GM12878 (cell line): ENCODE results near the gene TUBD1. TPM values are rescaled to one million over a fixed set of nuclear protein-coding genes. Genes with fewer than 3 reads are reported as not detected.

Source experiments
- ATAC-seq: fragments of 200-7000 bp; cut with Tn5 transposase; 3 replicates; pipeline ENCODE4 v1.9.1; 2020; ENCODE audit warnings: mild to moderate bottlenecking, moderate library complexity
- Bru-seq: library from RNA; stranded (reverse); fragments of 400-500 nt; gene quantifications from one replicate; lab custom pipeline; 2021; lab: Mats Ljungman, UMichigan
- BruChase-seq, 2 experiments: library from RNA; stranded (reverse); fragments of 400-500 nt; gene quantifications; one replicate each; lab custom pipeline; 2021; lab: Mats Ljungman, UMichigan
- BruUV-seq: library from RNA; stranded (reverse); fragments of 400-500 nt; replicated peaks from 2 replicates; lab custom pipeline; 2021; lab: Mats Ljungman, UMichigan
- CTCF ChIA-PET: fragments of 300-600 bp; sonication (Branson Sonifier 250); formaldehyde crosslinking; extraction: SDS; loops from one replicate; lab custom pipeline; 2021; ENCODE audit warnings: inconsistent platforms; lab: Yijun Ruan, JAX
- POLR2A ChIA-PET: fragments of 350-600 bp; formaldehyde crosslinking; extraction: SDS; loops from one replicate; lab custom pipeline; 2021; ENCODE audit warnings: inconsistent platforms; lab: Charles Lee
- RAD21 ChIA-PET: fragments of 300-600 bp; sonication (Branson Sonifier 250); formaldehyde crosslinking; loops from one replicate; lab custom pipeline; 2023; ENCODE audit warnings: antibody characterized with exemption; ENCODE audit not compliant: unreplicated experiment; lab: Charles Lee
- SMC1A ChIA-PET: fragments of 300-600 bp; sonication (Branson Sonifier 250); formaldehyde crosslinking; loops from one replicate; lab custom pipeline; 2023; ENCODE audit not compliant: unreplicated experiment, uncharacterized antibody; lab: Charles Lee
- DNase-seq: peaks from one replicate; pipeline ENCODE4 v3.0.0-alpha.2; 2011; ENCODE audit warnings: low read depth, low spot score
- FAIRE-seq: peaks from 3 replicates; lab custom pipeline; 2011; peaks lifted over from hg19 to GRCh38; lab: Jason Lieb, UNC
- H2AFZ ChIP-seq: 2 replicates; pipeline ENCODE4 v1.6.0; 2011; ENCODE audit warnings: low read depth, low read length, control low read depth; ENCODE audit not compliant: control insufficient read depth
- H3K27ac ChIP-seq: 2 replicates; pipeline ENCODE4 v1.5.1; 2011; ENCODE audit warnings: control low read depth; ENCODE audit not compliant: control insufficient read depth, insufficient read depth
- H3K27me3 ChIP-seq, 2 experiments: replicated peaks in 1 of 2; 2 replicates each; pipeline versions ENCODE4 v1.6.0 to v1.6.1; 2011; ENCODE audit warnings: low read length in 1 of 2; ENCODE audit not compliant: control insufficient read depth in 2 of 2, insufficient read depth in 2 of 2
- H3K36me3 ChIP-seq, 2 experiments: 2 replicates each; pipeline ENCODE4 v1.5.1; 2011; ENCODE audit warnings: low read length in 1 of 2; ENCODE audit not compliant: control insufficient read depth in 2 of 2, insufficient read depth in 2 of 2
- H3K4me1 ChIP-seq: 2 replicates; pipeline ENCODE4 v1.6.1; 2011; ENCODE audit warnings: mild to moderate bottlenecking, low read length, moderate library complexity, mixed read lengths; ENCODE audit not compliant: control insufficient read depth, insufficient read depth
- H3K4me2 ChIP-seq: 2 replicates; pipeline ENCODE4 v1.6.0; 2011; ENCODE audit warnings: control low read depth; ENCODE audit not compliant: control insufficient read depth, insufficient read depth
- H3K4me3 ChIP-seq: fragments of 200-600 bp; sonication (generic); 2 replicates; pipeline ENCODE4 v1.5.1; 2016
- H3K79me2 ChIP-seq: 2 replicates; pipeline ENCODE4 v1.6.0; 2011; ENCODE audit warnings: low read length; ENCODE audit not compliant: control insufficient read depth, insufficient read depth
- H3K9ac ChIP-seq: 2 replicates; pipeline ENCODE4 v1.8.0; 2011; ENCODE audit warnings: low read length, control low read depth, mixed read lengths; ENCODE audit not compliant: control insufficient read depth, insufficient read depth
- H3K9me3 ChIP-seq: replicated peaks from 3 replicates; pipeline ENCODE4 v1.5.1; 2011; ENCODE audit warnings: mild to moderate bottlenecking, low read length; ENCODE audit not compliant: control insufficient read depth, insufficient read depth
- H4K20me1 ChIP-seq: 2 replicates; pipeline ENCODE4 v1.6.0; 2011; ENCODE audit not compliant: control insufficient read depth, insufficient read depth
- HDAC6 ChIP-seq: fragments of 200-600 bp; sonication (generic); IDR thresholded peaks from one replicate; pipeline ENCODE4 v1.8.0; 2017; ENCODE audit warnings: antibody characterized with exemption; ENCODE audit not compliant: unreplicated experiment
- POLR2A ChIP-seq: IDR thresholded peaks from 2 replicates; pipeline ENCODE4 v1.6.1; 2011; ENCODE audit warnings: low read depth, mild to moderate bottlenecking, low read length
- SMC3 ChIP-seq: IDR thresholded peaks from 2 replicates; pipeline ENCODE4 v1.6.1; 2011; ENCODE audit warnings: low read length, improper control_type of control experiment, borderline replicate concordance
- SPI1 ChIP-seq: IDR thresholded peaks from 2 replicates; pipeline ENCODE4 v1.6.1; 2011; ENCODE audit warnings: low read depth, mild to moderate bottlenecking, low read length, moderate library complexity, borderline replicate concordance; ENCODE audit not compliant: insufficient read depth
- SRF ChIP-seq, 2 experiments: IDR thresholded peaks; 2 replicates each; pipeline ENCODE4 v1.6.1; 2011; ENCODE audit warnings: low read depth in 2 of 2, low read length in 2 of 2, mild to moderate bottlenecking in 1 of 2, moderate library complexity in 1 of 2
- ZBTB4 ChIP-seq: fragments of 450-650 bp; formaldehyde crosslinking; IDR thresholded peaks from 2 replicates; pipeline ENCODE4 v1.4.0; 2022; ENCODE audit warnings: mild to moderate bottlenecking, moderate library complexity
- WGBS: methylation state at CpG from one replicate; pipeline ENCODE4 v1.1.6; 2016; ENCODE audit warnings: low lambda C conversion rate; ENCODE audit not compliant: insufficient replicate concordance, insufficient coverage; ENCODE audit errors: missing lambda C conversion rate; 5-methylcytosine and 5-hydroxymethylcytosine counted together
- in situ Hi-C: fragments of 300-500 bp; cut with MboI; formaldehyde crosslinking; loops from 9 replicates; pipeline ENCODE4 v1.14.3; 2018; ENCODE audit warnings: mixed read lengths
- intact Hi-C: fragments of 100-400 bp; cut with micrococcal nuclease; formaldehyde crosslinking; loops from one replicate; pipeline ENCODE4 v1.14.2; 2022; ENCODE audit not compliant: unreplicated experiment
- long read RNA-seq, 2 experiments: library from polyadenylated mRNA; unstranded; transcript quantifications; one replicate each; pipeline ENCODE4 v2.0.0, GENCODE V29; 2019 to 2020
- polyA minus RNA-seq, 3 experiments: library from RNA; depleted of rRNA, polyadenylated mRNA; stranded (reverse); fragments of >200 nt; gene quantifications; 2 replicates each; pipeline ENCODE4 v1.2.3, GENCODE V29; 2011
- polyA plus RNA-seq, 11 experiments: library from polyadenylated mRNA; depleted of rRNA in 4 of 11; unstranded in 6 of 11; stranded (reverse) in 5 of 11; fragments of >200 nt; fragmentation: Nextera tagmentation in 4 of 11; fragmentation: Illumina TruSeq in 1 of 11; extraction: Ambion mirVana in 4 of 11; extraction: Trizol in 1 of 11; gene quantifications; 1 replicate in 1 of 11; 2 replicates in 10 of 11; pipeline versions ENCODE4 v1.2.1 to v1.2.3, GENCODE V29; 2011 to 2016; ENCODE audit warnings: inconsistent platforms in 2 of 11, missing spikeins in 2 of 11, low read depth in 1 of 11
- total RNA-seq, 4 experiments: library from RNA; depleted of rRNA in 3 of 4; stranded (reverse); fragments of >200 nt in 3 of 4; fragmentation: Illumina TruSeq in 1 of 4; extraction: Trizol in 1 of 4; gene quantifications; 2 replicates each; pipeline versions ENCODE4 v1.2.1 to v1.2.3, GENCODE V29; 2013 to 2021
- TF ChIP-seq, protein P1 (sequence below): fragments of 150-350 bp; IDR thresholded peaks from 2 replicates; pipeline ENCODE4 v1.6.1; 2016; ENCODE audit warnings: low read depth, low read length

The TUBD1 gene, protein sequence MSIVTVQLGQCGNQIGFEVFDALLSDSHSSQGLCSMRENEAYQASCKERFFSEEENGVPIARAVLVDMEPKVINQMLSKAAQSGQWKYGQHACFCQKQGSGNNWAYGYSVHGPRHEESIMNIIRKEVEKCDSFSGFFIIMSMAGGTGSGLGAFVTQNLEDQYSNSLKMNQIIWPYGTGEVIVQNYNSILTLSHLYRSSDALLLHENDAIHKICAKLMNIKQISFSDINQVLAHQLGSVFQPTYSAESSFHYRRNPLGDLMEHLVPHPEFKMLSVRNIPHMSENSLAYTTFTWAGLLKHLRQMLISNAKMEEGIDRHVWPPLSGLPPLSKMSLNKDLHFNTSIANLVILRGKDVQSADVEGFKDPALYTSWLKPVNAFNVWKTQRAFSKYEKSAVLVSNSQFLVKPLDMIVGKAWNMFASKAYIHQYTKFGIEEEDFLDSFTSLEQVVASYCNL
- total RNA-seq (2013; cell fraction: nucleolus; rRNA removed): 37.6 and 42.5 TPM in 2 replicates
- total RNA-seq (2014; rRNA removed): 9.2 and 9.4 TPM in 2 replicates
- 7.8 and 9.3 TPM in 2 replicates for total RNA-seq (2014; rRNA removed; fragmentation: Illumina TruSeq; extraction: Trizol)
- 7.7 TPM in 2 replicates for total RNA-seq (2021)
- 4.2 TPM for polyA plus RNA-seq (2011; ENCODE audit: low read depth)
- 10.8 and 13.3 TPM in 2 replicates for polyA plus RNA-seq (2011; rRNA removed)
- 5.0 and 5.4 TPM in 2 replicates for polyA plus RNA-seq (2011; cell fraction: cytosol; rRNA removed)
- 3.4 and 6.8 TPM in 2 replicates for polyA plus RNA-seq (2011; cell fraction: nucleus; rRNA removed)
- polyA plus RNA-seq (2012): 4.3 and 5.2 TPM in 2 replicates
- 8.7 and 12.3 TPM in 2 replicates for polyA plus RNA-seq (2014; fragmentation: Illumina TruSeq; extraction: Trizol)
- 1 to 10 TPM; 5.3 to 6.6 TPM for polyA plus RNA-seq (2014; fragmentation: Nextera tagmentation; extraction: Ambion mirVana)
- 6.1 and 7.0 TPM in 2 replicates for polyA plus RNA-seq (2014; rRNA removed)
- 10 to 100 TPM in 1 of 2 experiments, 1 to 10 TPM in 1; 8.0 to 10.3 TPM for polyA plus RNA-seq (2016; fragmentation: Nextera tagmentation; extraction: Ambion mirVana)
- 12.2 and 22.7 TPM in 2 replicates for polyA minus RNA-seq (2011; rRNA and poly(A)+ RNA removed)
- 4.5 and 5.7 TPM in 2 replicates for polyA minus RNA-seq (2011; cell fraction: cytosol; rRNA and poly(A)+ RNA removed)
- 4.1 and 5.0 TPM in 2 replicates for polyA minus RNA-seq (2011; cell fraction: nucleus; rRNA and poly(A)+ RNA removed)
- Bru-seq, nascent RNA: percentile 59 among the genes with signal in this experiment
- BruChase-seq, experiment 1, labeled RNA remaining after a 6-hour chase: percentile 54 among the genes with signal in this experiment
- BruChase-seq, experiment 2, labeled RNA remaining after a 2-hour chase: percentile 59 among the genes with signal in this experiment
- long read RNA-seq, experiment 1, partial matches to known transcripts: 0 of 4 reads
- long read RNA-seq, experiment 1, other reads (novel, unspliced or antisense): 3 of 4 reads
- long read RNA-seq, experiment 2, transcript TUBD1-202 (8 exons, 1,769 nt): minor isoform, 10 of 43 reads
- long read RNA-seq, experiment 2, transcript TUBD1-201 (9 exons, 2,490 nt): major isoform, 12 of 43 reads
- long read RNA-seq, experiment 2, partial matches to known transcripts: 4 of 43 reads
- long read RNA-seq, experiment 2, other reads (novel, unspliced or antisense): 15 of 43 reads

DNA sequence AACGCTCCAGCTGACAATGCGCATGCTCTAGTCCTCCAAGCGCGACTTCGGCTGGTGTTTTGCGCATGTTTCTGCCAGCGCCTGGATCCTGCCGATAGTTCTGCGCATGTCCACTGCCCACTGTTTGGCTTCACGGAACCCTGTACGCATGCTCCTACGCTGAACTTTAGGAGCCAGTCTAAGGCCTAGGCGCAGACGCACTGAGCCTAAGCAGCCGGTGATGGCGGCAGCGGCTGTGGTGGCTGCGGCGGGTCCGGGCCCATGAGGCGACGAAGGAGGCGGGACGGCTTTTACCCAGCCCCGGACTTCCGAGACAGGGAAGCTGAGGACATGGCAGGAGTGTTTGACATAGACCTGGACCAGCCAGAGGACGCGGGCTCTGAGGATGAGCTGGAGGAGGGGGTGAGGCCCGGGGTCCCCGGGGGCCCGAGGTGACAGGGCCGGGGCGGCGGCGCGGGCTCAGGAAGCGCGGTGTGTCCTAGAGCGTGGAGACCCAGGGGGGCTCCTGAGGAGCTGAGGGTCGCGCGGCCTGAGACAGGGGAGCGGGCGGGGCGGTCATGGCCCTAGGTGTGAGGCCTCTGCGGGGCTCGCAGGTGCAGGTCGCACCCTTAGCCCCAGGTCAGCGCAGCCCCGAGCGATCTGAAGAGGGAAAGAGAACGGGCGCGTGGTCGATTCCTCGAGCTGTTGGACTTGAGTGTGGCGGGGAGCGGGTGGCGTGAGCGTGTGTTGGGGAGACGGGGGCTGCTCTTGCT is at the start of gene TUBD1, which contains the start of gene RPS6KB1:
TUBD1 (minus strand) TSS at position 20 of the 752 bp plus-strand sequence. CDS start 1,941 bp downstream, outside the sequence.
RPS6KB1 (plus strand) TSS at position 198 of the 752 bp plus-strand sequence; CDS start at position 262, 64 bp downstream.
- no peaks in the 10 kb centered on the region for H4K20me1 ChIP-seq
- TF ChIP-seq SMC3: no peak
- TF ChIP-seq HDAC6: no peak
- no peak for TF ChIP-seq SRF (IDR thresholded peaks at IDR 0.05; ENCODE audit: low read depth in 2 of 2, low read length in 2 of 2)
- no peak for TF ChIP-seq SPI1
- TF ChIP-seq, protein P1, sequence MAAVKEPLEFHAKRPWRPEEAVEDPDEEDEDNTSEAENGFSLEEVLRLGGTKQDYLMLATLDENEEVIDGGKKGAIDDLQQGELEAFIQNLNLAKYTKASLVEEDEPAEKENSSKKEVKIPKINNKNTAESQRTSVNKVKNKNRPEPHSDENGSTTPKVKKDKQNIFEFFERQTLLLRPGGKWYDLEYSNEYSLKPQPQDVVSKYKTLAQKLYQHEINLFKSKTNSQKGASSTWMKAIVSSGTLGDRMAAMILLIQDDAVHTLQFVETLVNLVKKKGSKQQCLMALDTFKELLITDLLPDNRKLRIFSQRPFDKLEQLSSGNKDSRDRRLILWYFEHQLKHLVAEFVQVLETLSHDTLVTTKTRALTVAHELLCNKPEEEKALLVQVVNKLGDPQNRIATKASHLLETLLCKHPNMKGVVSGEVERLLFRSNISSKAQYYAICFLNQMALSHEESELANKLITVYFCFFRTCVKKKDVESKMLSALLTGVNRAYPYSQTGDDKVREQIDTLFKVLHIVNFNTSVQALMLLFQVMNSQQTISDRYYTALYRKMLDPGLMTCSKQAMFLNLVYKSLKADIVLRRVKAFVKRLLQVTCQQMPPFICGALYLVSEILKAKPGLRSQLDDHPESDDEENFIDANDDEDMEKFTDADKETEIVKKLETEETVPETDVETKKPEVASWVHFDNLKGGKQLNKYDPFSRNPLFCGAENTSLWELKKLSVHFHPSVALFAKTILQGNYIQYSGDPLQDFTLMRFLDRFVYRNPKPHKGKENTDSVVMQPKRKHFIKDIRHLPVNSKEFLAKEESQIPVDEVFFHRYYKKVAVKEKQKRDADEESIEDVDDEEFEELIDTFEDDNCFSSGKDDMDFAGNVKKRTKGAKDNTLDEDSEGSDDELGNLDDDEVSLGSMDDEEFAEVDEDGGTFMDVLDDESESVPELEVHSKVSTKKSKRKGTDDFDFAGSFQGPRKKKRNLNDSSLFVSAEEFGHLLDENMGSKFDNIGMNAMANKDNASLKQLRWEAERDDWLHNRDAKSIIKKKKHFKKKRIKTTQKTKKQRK: no peak
- peak; percentile 100 for TF ChIP-seq POLR2A
- TF ChIP-seq ZBTB4 (CRISPR knock-in tag): no peak

More for the DNA sequence above, at the start of gene TUBD1, which contains the start of gene RPS6KB1:
- H3K9me3 ChIP-seq: no peaks in the 10 kb centered on the region
- H3K27me3 ChIP-seq: no peaks in the 10 kb centered on the region
- DNase-seq: peak; percentile 100
- in situ Hi-C loops: no loop called here
- peak within 1 kb of the TSS; percentile 66 for H3K4me2 ChIP-seq
- no peaks in the 10 kb centered on the region for H3K4me1 ChIP-seq
- SMC1A ChIA-PET: interaction anchor here (0.7 to 3.8 kb wide), 11 partner anchors 12 to 1567 kb away, joined by 3 to 17 read pairs (median 3); no protein-coding TSS in a partner anchor
- peak within 1 kb of the TSS; percentile 76 for H3K27ac ChIP-seq
- CTCF ChIA-PET: interaction anchor here (1.0 to 2.4 kb wide), 4 partner anchors 21 to 146 kb away, joined by 3 to 8 read pairs (median 6); no protein-coding TSS in a partner anchor
- WGBS: 1% methylated on average over 61 of the region's 61 CpGs
- peak within 1 kb of the TSS; percentile 84 for H3K9ac ChIP-seq
- peaks cover 58% of the 10 kb centered on the region for H3K79me2 ChIP-seq
- POLR2A ChIA-PET: interaction anchor here (0.7 to 1.3 kb wide), 3 partner anchors 12 to 72 kb away, joined by 3 read pairs; no protein-coding TSS in a partner anchor
- peak; percentile 100 for FAIRE-seq
- H3K36me3 ChIP-seq: no peaks in the 10 kb centered on the region
- ATAC-seq: peak; percentile 96
- peak within 1 kb of the TSS; percentile 96 for H2AFZ ChIP-seq
- peak within 1 kb of the TSS; percentile 89 for H3K4me3 ChIP-seq
- intact Hi-C loops: no loop called here
- no TSS peak for BruUV-seq
- RAD21 ChIA-PET: interaction anchor here (0.6 to 2.7 kb wide), 6 partner anchors 21 to 145 kb away, joined by 3 to 15 read pairs (median 3); no protein-coding TSS in a partner anchor
